DMS153 (cell line): ENCODE measurements around the gene CRLF1.

ENCODE experiments used
- DNase-seq: peaks from one replicate; lab custom pipeline; 2025; lab: John Stamatoyannopoulos, UW

CRLF1 gene

GRCh38 chr19:18606281-18607225, at the start of gene CRLF1:
Gene CRLF1 (minus strand): TSS chr19:18606799. CDS start chr19:18606656, 143 bp downstream.
- DNase-seq: no peak

- no peak for DNase-seq
Observed at GRCh38 chr19:18655173-18655844, 48.7 kb upstream of the CRLF1 start.

- no peak for DNase-seq
Observed at GRCh38 chr19:18654469-18654868, 47.9 kb upstream of the CRLF1 start.

GRCh38 chr19:18653853-18654252, 47.3 kb upstream of the CRLF1 start:
- no peak for DNase-seq

GRCh38 chr19:18651733-18652132, 45.1 kb upstream of the CRLF1 start:
- no peak for DNase-seq

GRCh38 chr19:18651300-18651699, 44.7 kb upstream of the CRLF1 start:
- no peak for DNase-seq

GRCh38 chr19:18650468-18651041, 44.0 kb upstream of the CRLF1 start:
- no peak for DNase-seq

- no peak for DNase-seq
Observed at GRCh38 chr19:18650021-18650390, 43.4 kb upstream of the CRLF1 start.

GRCh38 chr19:18649371-18650020, 42.9 kb upstream of the CRLF1 start:
- DNase-seq: no peak

GRCh38 chr19:18648973-18649315, 42.3 kb upstream of the CRLF1 start:
- DNase-seq: no peak

GRCh38 chr19:18647807-18648206, 41.2 kb upstream of the CRLF1 start:
- DNase-seq: no peak

GRCh38 chr19:18647371-18647767, 40.8 kb upstream of the CRLF1 start:
- no peak for DNase-seq

- DNase-seq: no peak
Observed at GRCh38 chr19:18646535-18647370, 40.2 kb upstream of the CRLF1 start.

- DNase-seq: no peak
Observed at GRCh38 chr19:18645035-18645511, 38.5 kb upstream of the CRLF1 start.

GRCh38 chr19:18644196-18645034, 37.8 kb upstream of the CRLF1 start:
- no peak for DNase-seq

- no peak for DNase-seq
Observed at GRCh38 chr19:18639706-18640243, 33.2 kb upstream of the CRLF1 start.

GRCh38 chr19:18637673-18638630, 31.4 kb upstream of the CRLF1 start:
- peak; percentile 20 for DNase-seq

GRCh38 chr19:18636969-18637629, 30.5 kb upstream of the CRLF1 start, which contains the start of gene KLHL26:
Gene KLHL26 (plus strand): TSS chr19:18637028. CDS start chr19:18637055, 27 bp downstream.
- no peak for DNase-seq
